Osteoblast (primary cell): Measurements from ENCODE around the gene PRAF2. TPM values are rescaled to one million over a fixed set of nuclear protein-coding genes. Genes with fewer than 3 reads are reported as not detected.

Experiments used
- DNase-seq: peaks from one replicate; pipeline ENCODE4 v3.0.0; 2011; ENCODE audit warnings: low spot score, mixed read lengths; ENCODE audit not compliant: insufficient read length; ENCODE audit errors: missing footprints
- H2AFZ ChIP-seq: 2 replicates; pipeline ENCODE4 v1.6.0; 2011; ENCODE audit warnings: mild to moderate bottlenecking, low read length
- H3K27ac ChIP-seq: 2 replicates; pipeline ENCODE4 v1.5.1; 2011; ENCODE audit warnings: mild to moderate bottlenecking, low read depth, low read length, moderate library complexity
- H3K27me3 ChIP-seq: 2 replicates; pipeline ENCODE4 v1.6.0; 2012; ENCODE audit warnings: mild to moderate bottlenecking, control low read depth, inconsistent platforms, low read length, moderate library complexity; ENCODE audit not compliant: insufficient read depth
- H3K36me3 ChIP-seq: 2 replicates; pipeline ENCODE4 v1.5.1; 2011; ENCODE audit warnings: mild to moderate bottlenecking, low read length, control low read depth, moderate library complexity; ENCODE audit not compliant: insufficient read depth
- H3K4me1 ChIP-seq: 2 replicates; pipeline ENCODE4 v1.5.1; 2011; ENCODE audit warnings: mild to moderate bottlenecking, low read length, control low read depth, moderate library complexity; ENCODE audit not compliant: insufficient read depth
- H3K4me2 ChIP-seq: 2 replicates; pipeline ENCODE4 v1.6.0; 2011; ENCODE audit warnings: mild to moderate bottlenecking, low read length; ENCODE audit not compliant: insufficient read depth
- H3K4me3 ChIP-seq: fragments of 200-600 bp; sonication (generic); 3 replicates; pipeline ENCODE4 v1.5.1; 2012; ENCODE audit warnings: mild to moderate bottlenecking, low read length, inconsistent platforms; ENCODE audit not compliant: insufficient read depth
- H3K79me2 ChIP-seq: 2 replicates; pipeline ENCODE4 v1.6.0; 2012; ENCODE audit warnings: mild to moderate bottlenecking, low read length, control low read depth, inconsistent platforms; ENCODE audit not compliant: insufficient read depth
- H3K9me3 ChIP-seq: 2 replicates; pipeline ENCODE4 v1.5.1; 2011; ENCODE audit warnings: low read depth, low read length, control low read depth
- H4K20me1 ChIP-seq: 2 replicates; pipeline ENCODE4 v1.6.0; 2012; ENCODE audit warnings: mild to moderate bottlenecking, low read length, control low read depth; ENCODE audit not compliant: insufficient read depth
- CTCF ChIP-seq: IDR thresholded peaks from 2 replicates; pipeline ENCODE4 v1.5.1; 2011; ENCODE audit warnings: mild to moderate bottlenecking, low read depth, low read length, moderate library complexity; ENCODE audit errors: extremely low read depth
- total RNA-seq: library from RNA; depleted of rRNA; stranded (reverse); fragments of >200 nt; gene quantifications from 2 replicates; pipeline ENCODE4 v1.2.3, GENCODE V29; 2012

The PRAF2 gene
- total RNA-seq, 1 donor, result 12.3 TPM

GRCh38 chrX:49040376-49040955 is 33.3 kb downstream of the PRAF2 start:
- Histone ChIP-seq H3K36me3 (peaks cover 34% of the 10 kb centered on the region), H2AFZ (no peak overlapping the region), H3K27ac (peak overlapping the region; percentile 62), H3K4me1 (peaks cover 12% of the 10 kb centered on the region), H3K27me3 (no peaks in the 10 kb centered on the region), H3K9me3 (no peaks in the 10 kb centered on the region), H3K4me3 (peak overlapping the region; percentile 52), H3K4me2 (peak overlapping the region; percentile 91), H4K20me1 (peaks cover 4% of the 10 kb centered on the region), H3K79me2 (peaks cover 41% of the 10 kb centered on the region)
- DNase-seq, result peak; percentile 82
- no peak for TF ChIP-seq CTCF

- peaks cover 12% of the 10 kb centered on the region for H3K4me1 ChIP-seq
Measured at GRCh38 chrX:49039598-49040375, 34.0 kb downstream of the PRAF2 start.

DNA sequence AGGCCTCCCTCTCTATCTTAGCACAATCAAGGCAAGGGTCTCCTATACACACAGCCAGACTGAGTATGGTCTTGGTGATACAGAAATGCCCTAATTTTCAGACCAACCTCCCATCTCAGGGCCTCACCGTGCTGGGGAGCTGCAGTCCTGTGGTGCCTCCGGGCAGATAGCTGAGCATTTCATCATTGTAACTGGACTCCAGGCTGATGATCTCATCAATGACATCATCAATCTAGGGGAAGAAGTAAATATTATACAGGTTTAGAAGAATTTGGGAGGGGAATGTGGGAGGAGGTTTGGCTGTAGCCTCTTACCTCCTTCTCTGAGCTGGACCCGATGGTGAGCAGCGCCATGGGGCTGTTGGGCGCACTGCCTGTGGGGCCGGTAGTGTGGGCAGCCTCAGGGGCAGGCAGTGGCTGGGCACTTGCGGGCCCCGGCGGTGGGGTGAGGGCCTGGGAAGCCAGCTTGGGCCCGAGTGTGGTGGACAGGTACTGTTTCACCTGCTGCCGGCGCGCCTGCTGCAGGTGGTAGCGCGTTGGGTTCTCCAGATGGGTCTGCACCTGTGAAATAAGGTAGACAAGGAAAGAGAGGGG is 35.8 kb downstream of the PRAF2 start:
- DNase-seq, result peak; percentile 85
- no peak overlapping the region for H2AFZ ChIP-seq
- H4K20me1 ChIP-seq, result peaks cover 4% of the 10 kb centered on the region
- H3K79me2 ChIP-seq, result peaks cover 49% of the 10 kb centered on the region
- no peaks in the 10 kb centered on the region for H3K9me3 ChIP-seq
- H3K36me3 ChIP-seq, result peaks cover 49% of the 10 kb centered on the region
- H3K4me2 ChIP-seq, result no peak overlapping the region
- H3K27ac ChIP-seq, result peak overlapping the region; percentile 28
- no peak overlapping the region for H3K4me3 ChIP-seq
- no peak for TF ChIP-seq CTCF
- H3K27me3 ChIP-seq, result no peaks in the 10 kb centered on the region
- peaks cover 12% of the 10 kb centered on the region for H3K4me1 ChIP-seq

More at GRCh38 chrX:49039598-49040375, 34.0 kb downstream of the PRAF2 start:
- TF ChIP-seq CTCF, result no peak
- Histone ChIP-seq H3K79me2 (peaks cover 41% of the 10 kb centered on the region), H4K20me1 (peaks cover 4% of the 10 kb centered on the region), H2AFZ (no peak overlapping the region), H3K27ac (peak overlapping the region; percentile 62), H3K36me3 (peaks cover 34% of the 10 kb centered on the region), H3K4me3 (peak overlapping the region; percentile 52), H3K4me2 (peak overlapping the region; percentile 91), H3K9me3 (no peaks in the 10 kb centered on the region), H3K27me3 (no peaks in the 10 kb centered on the region)
- DNase-seq, result peak; percentile 95

- no peak for TF ChIP-seq CTCF
- Histone ChIP-seq H3K4me2 (no peak overlapping the region), H3K4me3 (no peak overlapping the region), H2AFZ (no peak overlapping the region), H3K36me3 (peaks cover 32% of the 10 kb centered on the region), H4K20me1 (no peaks in the 10 kb centered on the region), H3K79me2 (peaks cover 10% of the 10 kb centered on the region), H3K27me3 (no peaks in the 10 kb centered on the region), H3K9me3 (no peaks in the 10 kb centered on the region), H3K4me1 (no peaks in the 10 kb centered on the region), H3K27ac (no peak overlapping the region)
- peak; percentile 9 for DNase-seq
Measured at GRCh38 chrX:49030283-49030682, 43.5 kb downstream of the PRAF2 start.
